Activated effector memory CD4-positive, alpha-beta T cell treated with Interleukin-2 at 50 U/mL for 16 hours (primary cell): ENCODE data around the gene UBE2G2.

Source experiments
- DNase-seq: peaks from one replicate; pipeline ENCODE4 v3.0.0-alpha.2; 2020

UBE2G2 gene

GRCh38 chr21:44723177-44724131 is 78.2 kb downstream of the UBE2G2 start:
- DNase-seq: no peak

GRCh38 chr21:44722731-44723130 is 78.9 kb downstream of the UBE2G2 start:
- no peak for DNase-seq

GRCh38 chr21:44720170-44720569 is 81.5 kb downstream of the UBE2G2 start:
- DNase-seq: no peak
